GM18505 (cell line): ENCODE data around the gene CCDC141.
"Not testable (repeated sequence)": the region's sequence is repeated elsewhere in the genome, so short reads cannot be mapped to it uniquely, and the experiment has no call there.

ENCODE experiments used
- ATAC-seq: cut with Tn5 transposase; IDR thresholded peaks from one replicate; pipeline ENCODE4 v1.9.1; 2021; ENCODE audit not compliant: unreplicated experiment
- POLR2A ChIP-seq: IDR thresholded peaks from 4 replicates; pipeline ENCODE4 v1.6.1; 2011; ENCODE audit warnings: borderline replicate concordance; ENCODE audit not compliant: insufficient read depth, insufficient read length; ENCODE audit errors: extremely low read depth

Gene CCDC141

GRCh38 chr2:179019260-179019659 lies 30.7 kb downstream of the CCDC141 start:
- TF ChIP-seq POLR2A, result no peak
- ATAC-seq, result no peak

DNA sequence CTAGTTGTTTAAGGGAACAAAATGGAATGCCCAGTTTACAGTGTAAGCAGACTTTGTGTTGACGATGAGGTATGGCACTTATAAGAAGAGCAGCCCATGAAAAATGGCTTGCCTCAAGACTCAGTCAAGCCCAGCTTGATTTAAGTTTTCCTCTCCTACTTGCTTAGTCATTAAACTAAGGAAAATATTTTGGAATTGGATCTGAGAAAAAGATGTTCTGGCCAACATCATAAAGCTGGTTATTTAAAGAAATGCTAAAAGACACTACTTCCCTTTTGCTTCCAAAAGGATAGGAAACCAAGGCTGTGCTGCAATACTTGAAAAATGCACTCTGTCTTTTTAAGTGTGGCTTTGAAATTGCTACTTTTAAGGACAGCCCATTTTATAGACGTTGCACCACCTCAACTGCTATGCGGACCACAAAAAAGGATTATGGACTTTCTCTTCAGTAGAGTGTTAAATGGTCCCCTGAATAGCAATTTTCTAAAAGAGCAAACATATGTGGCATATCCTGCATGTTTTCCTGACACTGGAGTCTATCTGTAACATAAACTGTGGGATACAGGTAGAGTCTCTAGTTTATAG lies 32.1 kb downstream of the CCDC141 start:
- no peak for TF ChIP-seq POLR2A
- ATAC-seq, result no peak

GRCh38 chr2:179014189-179014588 lies 35.7 kb downstream of the CCDC141 start:
- not testable (repeated sequence) for ATAC-seq

GRCh38 chr2:179005976-179006375 lies 44.0 kb downstream of the CCDC141 start:
- no peak for TF ChIP-seq POLR2A
- no peak for ATAC-seq

DNA sequence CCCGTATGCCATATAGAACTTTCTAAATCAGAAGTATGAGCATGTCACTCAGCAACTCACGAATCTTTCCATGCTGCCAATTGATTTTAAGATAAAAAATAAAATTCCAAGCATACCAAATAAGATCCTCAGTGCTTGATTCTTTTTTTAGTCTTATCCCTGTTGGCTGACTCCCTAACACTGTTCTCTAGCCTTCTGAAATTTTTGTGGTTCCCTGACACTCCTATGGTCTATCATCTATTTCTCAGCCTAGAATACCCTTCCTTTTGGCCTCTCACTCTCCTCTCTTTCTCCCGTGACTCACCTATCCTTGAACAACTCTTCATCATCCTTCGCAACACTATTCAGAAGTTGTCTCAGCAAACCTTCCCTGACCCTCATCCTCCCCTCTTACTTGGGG lies 50.5 kb downstream of the CCDC141 start:
- no peak for ATAC-seq
- TF ChIP-seq POLR2A, result no peak

- ATAC-seq, result no peak
- TF ChIP-seq POLR2A, result no peak
Observed at GRCh38 chr2:178998539-178998938, 51.4 kb downstream of the CCDC141 start.

- ATAC-seq, result no peak
- TF ChIP-seq POLR2A, result no peak
Observed at GRCh38 chr2:178997477-178997876, 52.5 kb downstream of the CCDC141 start.

DNA sequence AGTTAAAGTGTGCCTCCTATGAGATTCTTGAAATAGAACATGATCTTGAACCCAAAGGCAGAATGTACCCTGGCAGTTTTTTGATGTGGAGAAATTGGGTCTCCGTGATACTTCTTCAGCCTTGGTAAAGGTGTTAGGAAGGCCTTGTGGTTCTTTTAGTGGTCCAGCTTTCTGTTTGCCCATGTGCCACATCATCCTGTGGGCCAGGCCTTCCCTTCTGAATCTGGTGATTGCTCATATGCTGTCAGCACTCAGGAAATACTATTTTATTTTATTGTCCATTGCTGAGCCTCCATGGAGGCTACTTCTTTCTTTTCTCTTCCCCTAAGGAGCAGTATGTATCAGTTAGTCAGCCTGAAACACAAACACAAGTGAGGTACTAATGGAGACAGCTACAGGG lies 52.9 kb downstream of the CCDC141 start:
- TF ChIP-seq POLR2A, result no peak
- no peak for ATAC-seq

GRCh38 chr2:178994264-178994663 lies 55.7 kb downstream of the CCDC141 start:
- no peak for TF ChIP-seq POLR2A
- ATAC-seq, result no peak

GRCh38 chr2:178993788-178994187 lies 56.1 kb downstream of the CCDC141 start:
- no peak for TF ChIP-seq POLR2A
- no peak for ATAC-seq

DNA sequence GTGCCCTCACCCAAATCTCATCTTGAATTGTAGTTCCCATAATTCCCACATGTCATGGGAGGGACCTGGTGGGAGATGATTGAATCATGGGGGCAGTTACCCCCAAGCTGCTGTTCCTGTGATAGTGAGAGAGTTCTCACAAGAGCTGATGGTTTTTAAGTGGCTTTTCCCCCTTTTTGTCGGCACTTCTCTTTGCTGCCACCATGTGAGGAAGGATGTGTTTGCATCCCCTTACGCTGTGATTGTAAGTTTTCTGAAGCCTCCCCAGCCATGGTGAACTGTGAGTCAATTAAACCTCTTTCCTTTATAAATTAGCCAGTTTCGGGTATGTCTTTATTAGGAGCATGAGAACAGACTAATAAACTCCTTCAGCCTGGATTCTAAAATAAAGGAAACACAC lies 57.2 kb downstream of the CCDC141 start:
- ATAC-seq, result not testable (repeated sequence)

GRCh38 chr2:178990533-178991241 lies 59.2 kb downstream of the CCDC141 start:
- no peak for ATAC-seq
- TF ChIP-seq POLR2A, result no peak

DNA sequence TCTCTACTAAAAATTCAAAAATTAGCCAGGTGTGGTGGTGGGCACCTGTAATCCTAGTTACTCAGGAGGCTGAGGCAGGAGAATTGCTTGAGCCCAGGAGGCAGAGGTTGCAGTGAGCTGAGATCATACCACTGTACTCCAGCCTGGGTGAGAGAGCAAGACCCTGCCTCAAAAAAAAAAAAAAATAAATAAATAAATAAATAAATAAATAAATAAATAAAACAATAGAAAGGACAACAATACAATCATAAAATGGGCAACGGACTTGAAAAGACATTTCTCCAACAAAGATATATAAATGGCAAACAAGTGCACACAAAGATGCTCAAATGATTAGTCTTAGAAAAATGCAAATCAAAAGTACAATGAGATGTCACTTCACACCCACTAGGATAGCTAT lies 60.5 kb downstream of the CCDC141 start:
- ATAC-seq, result not testable (repeated sequence)

DNA sequence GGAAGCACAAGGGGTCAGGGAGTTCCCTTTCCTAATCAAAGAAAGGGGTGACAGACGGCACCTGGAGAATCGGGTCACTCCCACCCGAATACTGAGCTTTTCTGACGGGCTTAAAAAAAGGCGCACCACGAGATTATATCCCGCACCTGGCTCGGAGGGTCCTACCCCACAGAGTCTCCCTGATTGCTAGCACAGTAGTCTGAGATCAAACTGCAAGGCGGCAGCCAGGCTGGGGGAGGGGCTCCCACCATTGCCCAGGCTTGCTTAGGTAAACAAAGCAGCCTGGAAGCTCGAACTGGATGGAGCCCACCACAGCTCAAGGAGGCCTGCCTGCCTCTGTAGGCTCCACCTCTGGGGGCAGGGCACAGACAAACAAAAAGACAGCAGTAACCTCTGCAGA lies 67.3 kb downstream of the CCDC141 start:
- ATAC-seq, result not testable (repeated sequence)

GRCh38 chr2:178980815-178981214 lies 69.1 kb downstream of the CCDC141 start:
- ATAC-seq, result no peak
- no peak for TF ChIP-seq POLR2A
